GM12801 (cell line): Measurements from ENCODE around the gene AP1B1.

Experiments used
- CTCF ChIP-seq: IDR thresholded peaks from one replicate; pipeline ENCODE4 v1.5.1; 2011; ENCODE audit warnings: control low read depth; ENCODE audit not compliant: insufficient read length; ENCODE audit errors: extremely low read depth

AP1B1 gene

GRCh38 chr22:29408940-29409339, 20.6 kb upstream of the AP1B1 start:
- no peak for TF ChIP-seq CTCF

- no peak for TF ChIP-seq CTCF
Observed at GRCh38 chr22:29400576-29400975, 12.2 kb upstream of the AP1B1 start.

DNA sequence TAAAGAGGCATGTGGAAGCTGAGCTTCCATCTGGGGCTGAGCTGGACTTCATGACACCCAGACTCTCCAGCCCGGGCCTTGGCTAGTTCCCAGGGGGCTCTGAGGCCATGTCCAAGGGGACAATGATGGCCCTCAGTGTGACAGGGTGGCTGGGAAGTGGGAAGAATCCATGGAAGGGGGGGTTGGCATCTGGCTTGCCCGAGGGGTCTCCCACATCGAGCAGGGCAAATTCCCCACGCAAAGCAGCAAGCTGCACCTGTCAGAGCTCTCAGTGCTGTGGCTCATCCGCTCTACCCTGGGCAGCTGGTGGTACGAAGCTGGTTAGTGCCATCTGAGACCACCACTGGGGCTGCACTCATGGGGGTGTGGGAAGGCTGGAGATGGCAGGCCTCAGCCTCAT, 9.4 kb upstream of the AP1B1 start:
- TF ChIP-seq CTCF: no peak

- TF ChIP-seq CTCF: no peak
Observed at GRCh38 chr22:29396126-29396525, 7.8 kb upstream of the AP1B1 start.

DNA sequence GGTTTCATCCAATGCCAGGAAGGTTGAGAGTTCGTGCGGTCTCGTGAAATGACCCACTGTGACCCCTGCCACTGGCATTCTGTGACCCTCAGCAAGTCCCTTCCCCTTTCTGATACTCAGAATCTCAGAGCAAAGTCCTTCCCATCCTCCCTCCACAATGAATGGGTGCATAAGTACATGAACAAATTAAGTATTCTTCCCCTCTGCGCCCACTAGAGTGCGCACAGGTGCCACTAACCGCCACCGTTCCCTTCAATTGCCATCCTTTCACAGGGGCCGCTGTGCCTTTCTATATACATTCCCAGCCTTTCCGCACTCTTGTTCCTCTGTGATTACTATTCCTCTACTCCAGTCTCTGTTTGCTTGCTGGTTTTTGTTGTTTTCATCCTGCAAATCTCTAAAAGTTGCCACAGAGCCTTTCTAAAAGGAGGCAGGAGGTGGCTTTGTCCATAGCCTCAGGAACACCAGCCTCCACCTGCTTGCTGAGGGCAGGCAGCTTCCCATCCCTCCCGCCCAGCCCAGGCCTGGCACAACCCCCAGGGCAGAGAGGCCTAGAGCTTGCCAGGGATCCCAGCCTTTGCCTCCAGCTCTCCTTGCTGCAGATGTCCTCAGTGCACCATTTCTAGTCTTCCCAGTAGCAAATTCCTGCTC, 6.7 kb upstream of the AP1B1 start:
- no peak for TF ChIP-seq CTCF

- TF ChIP-seq CTCF: no peak
Observed at GRCh38 chr22:29393019-29393608, 4.7 kb upstream of the AP1B1 start.

GRCh38 chr22:29391546-29391945, 3.2 kb upstream of the AP1B1 start:
- no peak for TF ChIP-seq CTCF
